G401 (cell line): ENCODE results near the gene SLC12A6. TPM values are rescaled to one million over a fixed set of nuclear protein-coding genes. Genes with fewer than 3 reads are reported as not detected.

Source experiments
- DNase-seq: peaks from one replicate; pipeline ENCODE4 v3.0.0-alpha.2; 2015; ENCODE audit warnings: low spot score
- in situ Hi-C: cut with HindIII; loops from 2 replicates; pipeline ENCODE4 v1.10.0; 2016; ENCODE audit warnings: low sequenced_read_pairs, mixed read lengths
- total RNA-seq: library from RNA; depleted of rRNA; stranded (reverse); fragments of >200 nt; shearing (Covaris generic); gene quantifications from 2 replicates; pipeline ENCODE4 v1.2.3, GENCODE V29; 2014

Gene SLC12A6
- total RNA-seq, 1 experiment from 2014 or later = 3.4 TPM

DNA sequence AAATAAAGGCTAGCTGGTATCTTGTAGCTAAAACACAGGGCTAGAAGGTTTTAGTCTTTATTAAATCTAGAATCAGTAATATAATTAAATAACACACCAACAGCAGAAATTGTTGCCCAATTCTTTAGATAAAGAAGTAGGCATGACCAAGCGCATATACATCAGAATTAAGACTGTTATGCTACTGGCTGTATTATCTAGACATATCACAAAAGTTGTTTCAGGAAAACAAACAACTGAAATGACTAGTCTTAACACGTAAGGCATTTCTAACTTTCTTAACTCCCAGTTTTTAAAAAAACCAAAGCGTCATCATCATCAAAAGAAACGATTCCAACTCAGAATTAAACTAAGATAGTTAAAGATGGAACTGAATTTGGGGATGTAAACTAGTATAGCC, 57.4 kb downstream of the SLC12A6 start:
- no peak for DNase-seq
- in situ Hi-C loops = no loop called here

DNA sequence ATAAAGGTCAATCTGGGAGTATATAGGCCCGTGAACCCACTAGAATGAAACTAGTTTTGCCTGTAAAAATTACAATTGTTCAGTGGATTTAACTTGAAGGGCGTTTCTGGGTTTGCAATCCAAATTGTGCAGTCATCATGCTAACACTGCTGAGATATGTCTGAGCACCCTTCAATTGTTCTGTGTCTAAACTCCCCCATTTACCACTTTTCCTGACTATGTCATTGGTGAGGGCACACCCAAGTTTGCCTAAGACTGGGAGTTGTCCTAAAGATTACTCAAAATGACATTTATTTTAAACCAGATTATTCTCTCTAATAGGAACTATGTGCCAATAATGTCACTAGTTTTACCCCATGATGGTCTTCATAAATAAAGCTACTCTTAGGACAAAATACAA, 58.2 kb downstream of the SLC12A6 start:
- in situ Hi-C loops = no loop called here
- DNase-seq = no peak

DNA sequence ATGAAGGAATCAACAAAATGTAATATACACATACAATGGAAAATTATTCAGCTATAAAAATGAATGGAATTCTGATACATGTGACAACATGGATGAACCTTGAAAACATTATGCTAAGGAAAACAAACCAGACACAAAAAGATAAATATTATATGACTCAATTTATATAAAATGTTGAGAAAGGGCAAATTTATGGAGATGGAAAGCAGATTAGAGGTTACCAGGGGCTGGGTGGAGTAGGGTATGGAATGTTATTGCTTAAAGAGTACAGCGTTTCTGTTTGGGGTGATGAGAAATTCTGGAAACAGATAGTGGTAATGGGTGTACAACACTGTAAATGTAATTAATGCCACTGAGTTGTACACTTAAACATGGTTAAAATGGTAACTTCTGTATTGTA, 61.9 kb downstream of the SLC12A6 start:
- no peak for DNase-seq
- in situ Hi-C loops = no loop called here

DNA sequence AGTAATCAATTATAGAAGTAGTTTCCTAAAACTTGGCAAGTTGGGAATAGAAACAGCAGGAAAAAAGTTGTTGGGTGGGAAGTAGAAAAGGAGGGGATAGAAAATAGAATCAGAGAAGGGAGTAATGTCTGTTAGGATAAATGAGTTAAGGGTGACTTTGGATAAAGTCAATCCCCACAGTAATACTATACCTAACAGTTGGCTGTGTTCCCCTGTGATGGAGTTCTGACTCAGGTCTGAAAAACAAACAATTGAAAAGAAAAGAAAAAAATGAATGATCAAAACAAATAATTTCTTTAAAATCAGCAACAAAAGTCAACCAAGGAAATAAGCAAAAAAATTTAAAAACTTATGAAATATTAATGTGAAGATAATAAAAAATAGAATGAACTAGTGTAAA, 62.4 kb downstream of the SLC12A6 start:
- DNase-seq = no peak
- in situ Hi-C loops = no loop called here

DNA sequence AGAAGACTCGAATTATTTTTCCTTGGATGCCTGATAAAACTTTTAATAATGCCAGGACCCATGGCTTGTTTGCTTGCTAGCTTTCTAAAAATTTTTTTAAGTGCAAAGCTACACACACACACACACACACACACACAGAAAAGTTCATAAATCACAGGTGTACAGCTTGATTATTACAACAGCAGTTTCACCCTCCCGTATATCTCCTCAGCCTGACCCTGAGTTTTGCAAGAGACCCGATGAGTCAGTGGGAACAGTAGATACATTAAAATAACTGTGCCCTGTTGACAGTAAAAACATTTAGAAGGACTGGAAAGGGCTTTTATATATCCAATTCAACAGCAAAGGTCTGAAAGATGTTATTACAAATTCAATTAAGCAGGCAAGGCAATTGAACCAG, 66.1 kb downstream of the SLC12A6 start:
- DNase-seq = no peak
- in situ Hi-C loops = no loop called here

DNA sequence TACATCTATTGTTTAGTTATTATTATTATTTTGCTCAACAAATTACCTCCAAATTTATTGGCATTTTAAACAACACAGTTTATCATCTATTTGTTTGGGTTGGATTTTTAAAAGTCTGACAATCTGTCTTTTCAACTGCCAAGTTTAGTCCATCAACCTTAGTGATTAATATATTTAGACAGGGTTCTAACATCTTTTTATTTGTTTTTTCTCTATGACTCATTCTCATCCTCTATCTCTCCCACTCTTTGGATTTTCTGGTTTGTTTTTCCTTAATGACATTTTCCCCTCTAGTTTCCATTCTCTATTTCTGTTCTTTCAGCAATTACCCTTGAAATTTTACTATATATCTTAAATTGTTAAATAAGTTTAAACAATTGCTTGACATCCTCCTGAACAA, 70.8 kb downstream of the SLC12A6 start:
- DNase-seq = no peak
- in situ Hi-C loops = no loop called here

DNA sequence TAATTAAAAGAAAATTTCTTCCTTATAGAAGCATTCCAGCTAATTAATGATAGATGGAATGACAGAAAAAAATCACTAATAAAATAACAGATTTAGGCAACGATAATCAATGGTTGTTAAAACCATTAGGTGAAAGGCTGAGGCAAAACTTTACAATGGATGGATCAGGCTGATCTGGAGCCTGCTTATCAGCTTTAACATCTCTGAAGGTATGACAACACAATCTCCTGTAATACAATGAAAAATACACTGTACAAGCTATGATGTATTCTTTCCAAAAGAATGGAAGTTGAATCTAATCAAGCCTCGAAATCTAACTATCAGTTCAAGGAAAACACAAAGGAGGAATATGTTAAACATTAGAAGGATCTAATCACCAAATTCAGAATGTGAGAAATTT, 73.5 kb downstream of the SLC12A6 start:
- no peak for DNase-seq
- in situ Hi-C loops = no loop called here

DNA sequence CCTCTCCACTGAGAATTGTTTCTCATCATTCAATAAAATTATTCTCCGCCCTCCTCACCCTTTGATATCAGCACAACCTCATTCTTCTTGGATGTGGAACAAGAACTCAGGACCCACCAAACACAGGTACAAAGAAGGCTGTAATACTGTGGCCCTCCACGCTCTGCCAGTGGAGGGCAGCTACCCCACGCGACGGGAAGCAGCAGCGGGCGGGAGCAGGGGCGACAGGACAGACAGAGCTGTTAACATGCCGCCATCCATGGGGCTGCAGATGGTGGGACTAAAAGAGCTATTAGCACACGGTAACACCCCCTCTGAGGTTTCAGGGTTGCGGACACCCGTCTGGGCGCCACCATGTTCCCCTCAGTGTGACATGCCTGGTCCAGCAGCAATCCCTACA, 75.2 kb downstream of the SLC12A6 start:
- DNase-seq = no peak
- in situ Hi-C loops = no loop called here

DNA sequence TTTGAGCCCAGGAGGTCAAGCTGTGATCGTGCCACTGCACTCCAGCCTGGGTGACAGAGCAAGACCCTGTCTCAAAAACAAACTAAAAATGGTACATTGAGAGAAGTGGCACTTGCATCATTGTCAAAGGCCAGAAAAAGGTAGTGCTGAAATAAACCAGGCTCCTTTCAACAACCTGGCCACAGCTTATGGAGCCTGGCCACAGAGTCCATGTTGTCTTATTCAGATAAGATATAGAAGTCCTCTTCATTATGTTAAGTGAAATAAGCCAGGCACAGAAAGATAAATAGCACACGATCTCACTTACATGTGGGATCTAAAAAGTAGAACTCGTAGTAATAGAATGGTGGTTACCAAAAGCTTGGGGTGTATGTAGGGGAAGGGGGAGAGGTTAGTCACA, 78.0 kb downstream of the SLC12A6 start:
- in situ Hi-C loops = no loop called here
- DNase-seq = no peak

DNA sequence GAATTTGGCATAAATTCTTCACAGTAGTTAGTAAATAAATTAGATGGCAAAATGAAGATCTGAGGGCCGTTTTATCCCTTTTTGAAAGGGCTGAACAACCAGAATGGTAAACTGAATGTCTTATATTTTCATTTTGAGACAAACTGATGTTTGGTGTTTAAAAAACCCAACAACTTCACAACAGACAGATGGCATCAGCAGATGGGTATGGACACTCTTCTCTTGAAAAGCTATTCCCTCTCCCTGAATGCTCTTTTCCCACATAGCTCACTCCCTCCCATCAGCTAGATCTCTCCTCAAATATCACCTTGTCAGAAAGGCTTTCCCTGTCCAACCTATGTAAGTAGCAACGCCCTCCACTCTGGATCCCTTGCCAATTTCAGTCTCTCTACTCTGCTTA, 79.4 kb downstream of the SLC12A6 start:
- DNase-seq = no peak
- in situ Hi-C loops = no loop called here

DNA sequence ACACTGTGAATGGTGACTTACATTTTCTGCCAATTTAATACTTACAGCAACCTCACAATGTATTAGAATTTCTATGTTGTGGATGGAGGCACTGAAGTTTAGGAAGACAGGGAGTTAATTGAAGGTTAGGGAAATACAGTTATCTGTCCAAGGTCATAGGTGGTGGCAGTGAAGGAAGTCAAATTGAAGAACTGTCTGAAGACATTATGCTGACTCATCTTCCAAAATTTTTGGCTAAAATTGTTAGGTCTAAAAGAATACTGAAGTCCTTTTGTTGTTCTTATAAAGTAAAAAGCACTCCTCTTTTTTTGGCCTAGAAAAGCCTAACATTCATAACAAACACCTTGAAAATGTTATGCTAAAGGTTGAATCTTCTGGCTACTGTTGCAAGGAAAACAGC, 85.0 kb downstream of the SLC12A6 start:
- in situ Hi-C loops = no loop called here
- no peak for DNase-seq

DNA sequence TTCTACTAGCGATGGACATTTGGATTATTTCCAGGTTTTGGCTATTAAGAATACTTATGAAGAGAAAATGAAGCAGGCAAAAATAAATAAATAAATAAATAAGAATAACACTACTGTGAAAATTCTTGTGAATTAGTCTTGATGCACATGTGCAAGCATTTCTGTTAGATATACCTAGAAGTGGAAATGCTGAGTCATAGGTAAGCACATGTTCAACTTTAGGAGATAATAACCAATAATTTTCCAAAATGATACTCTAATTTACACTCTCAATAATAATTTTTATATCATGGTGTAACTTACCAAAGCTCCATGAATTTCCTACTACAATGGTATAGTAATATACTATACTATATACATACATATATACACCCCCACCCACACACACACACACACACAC, 89.4 kb downstream of the SLC12A6 start:
- no peak for DNase-seq
- in situ Hi-C loops = no loop called here

DNA sequence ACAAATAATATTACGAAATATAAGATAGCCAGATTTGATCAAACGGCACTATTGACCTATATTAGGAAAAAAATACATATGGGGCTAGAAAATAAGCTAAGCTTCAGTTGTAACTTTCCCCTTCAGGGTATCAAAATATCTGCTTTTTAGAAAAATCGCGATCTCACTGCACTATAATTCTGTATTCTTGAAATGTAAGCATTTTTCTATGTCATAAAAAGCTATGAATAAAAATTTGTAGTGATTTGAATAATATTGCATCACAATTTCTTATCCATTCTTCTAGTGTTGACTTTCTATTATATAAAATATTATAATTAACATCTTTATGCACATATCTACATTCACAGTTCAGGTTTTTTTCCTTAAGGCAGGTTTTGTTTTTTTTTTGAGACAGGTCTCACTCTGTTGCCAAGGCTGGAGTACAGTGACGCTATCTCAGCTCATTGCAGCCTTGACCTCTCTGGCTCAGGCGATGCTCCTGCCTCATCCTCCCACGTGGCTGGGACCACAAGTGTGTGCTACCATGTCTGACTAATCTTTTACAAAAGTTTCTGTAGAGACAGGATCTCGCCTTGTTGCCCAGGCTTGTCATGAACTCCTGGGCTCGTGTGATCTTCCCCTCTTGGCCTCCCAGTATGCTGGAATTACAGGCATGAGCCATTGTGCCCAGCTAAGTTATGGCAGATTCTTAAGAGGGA, 91.2 kb downstream of the SLC12A6 start:
- in situ Hi-C loops = no loop called here
- DNase-seq = no peak

DNA sequence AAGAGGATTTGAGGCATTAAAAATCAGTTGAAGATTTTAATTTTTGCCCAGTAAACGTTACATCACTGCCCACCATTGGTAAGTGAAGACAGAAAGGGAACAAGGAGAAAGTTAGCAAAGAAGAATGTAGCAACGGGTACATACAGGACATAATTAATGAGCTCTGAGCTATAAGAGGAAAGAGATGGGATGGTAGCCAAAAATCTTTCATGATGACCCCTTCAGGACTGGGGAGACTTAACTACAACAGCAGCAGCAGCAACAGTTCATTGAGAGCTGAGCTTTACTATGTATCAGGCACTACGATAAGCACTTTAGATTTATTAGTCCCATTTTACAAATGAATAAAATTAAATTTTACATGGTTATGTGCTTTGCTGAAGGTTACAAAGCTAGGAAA, 94.4 kb downstream of the SLC12A6 start:
- no peak for DNase-seq
- in situ Hi-C loops = no loop called here

DNA sequence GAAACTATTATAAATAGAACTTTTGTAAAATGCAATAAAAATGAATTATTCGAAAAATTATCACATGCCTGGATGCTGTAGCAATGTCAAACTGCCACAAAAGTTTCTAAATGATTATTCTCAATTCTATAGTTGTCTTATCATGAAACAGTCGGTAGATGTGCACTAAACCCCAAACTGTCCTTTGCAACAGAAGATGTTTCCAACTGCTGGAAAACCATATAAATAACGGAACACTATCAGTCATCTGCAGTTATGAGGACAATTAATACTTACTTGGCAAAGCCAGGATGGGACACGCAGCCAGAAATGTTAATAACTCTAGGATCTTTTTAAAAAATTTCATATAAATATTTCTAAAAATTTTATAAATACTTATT, 95.3 kb downstream of the SLC12A6 start:
- in situ Hi-C loops = no loop called here
- DNase-seq = no peak

DNA sequence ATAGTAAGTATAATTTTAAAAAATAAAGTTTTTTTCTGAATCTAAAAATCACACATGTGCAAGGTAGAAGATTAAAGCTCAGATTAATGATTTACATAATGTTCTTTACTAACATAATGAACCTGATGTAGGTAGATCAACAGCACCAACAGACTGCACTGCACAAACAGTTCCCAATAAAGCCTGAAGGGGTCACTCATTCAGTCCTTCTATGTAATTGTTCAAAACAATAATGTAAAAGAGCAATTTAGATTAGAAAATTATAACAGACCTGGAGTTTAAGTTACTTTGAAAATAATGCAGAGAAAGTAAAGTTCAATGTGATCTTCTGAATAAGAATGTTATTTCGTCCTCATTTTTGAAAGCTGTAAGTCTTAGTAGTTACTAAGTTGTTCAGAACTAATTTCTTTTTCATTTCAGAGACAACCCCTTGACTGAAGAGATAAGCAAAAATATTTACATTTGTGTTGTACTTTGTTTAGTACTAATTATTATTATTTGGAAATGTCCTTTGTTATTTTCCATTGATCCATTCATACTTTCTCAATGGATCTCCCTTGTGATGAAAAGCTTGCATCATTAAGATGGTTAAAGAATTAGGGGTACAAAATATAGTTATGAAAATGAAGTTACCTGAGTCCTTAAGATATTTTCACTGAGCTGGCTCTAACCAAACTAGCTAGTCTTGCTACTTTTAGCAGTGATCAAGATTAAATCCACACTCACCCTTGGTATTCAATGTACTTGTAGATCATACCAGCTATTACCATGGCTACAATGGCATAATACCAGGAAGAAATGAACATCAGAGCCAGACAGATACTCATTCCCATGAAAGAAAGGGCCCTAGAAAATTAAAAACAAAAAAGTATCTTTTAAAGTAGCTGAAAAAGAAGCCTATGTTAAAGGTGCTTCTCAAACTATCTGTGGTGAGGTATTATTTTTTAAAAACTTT, 95.9 kb downstream of the SLC12A6 start:
- in situ Hi-C loops = no loop called here
- DNase-seq = peak; percentile 30

DNA sequence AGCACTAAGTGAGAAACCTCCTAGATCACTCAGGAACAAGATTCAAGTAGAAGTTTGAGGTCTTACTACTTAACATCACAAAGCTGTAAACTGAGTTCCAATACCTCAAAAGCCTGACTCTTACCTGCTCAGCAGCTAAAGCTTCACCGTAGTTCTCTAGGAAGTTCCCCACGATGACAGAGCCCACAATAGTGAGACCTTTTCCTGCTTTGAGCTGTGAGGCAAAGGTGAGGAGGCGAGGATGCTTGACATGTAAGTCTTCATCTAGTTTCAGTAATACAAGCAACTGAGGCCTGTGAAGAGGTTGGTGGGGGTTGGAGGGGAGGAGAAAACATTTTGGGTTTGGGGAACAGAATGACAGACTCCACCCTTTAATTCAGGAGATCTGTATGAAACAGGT, 97.0 kb downstream of the SLC12A6 start:
- in situ Hi-C loops = no loop called here
- DNase-seq = no peak

DNA sequence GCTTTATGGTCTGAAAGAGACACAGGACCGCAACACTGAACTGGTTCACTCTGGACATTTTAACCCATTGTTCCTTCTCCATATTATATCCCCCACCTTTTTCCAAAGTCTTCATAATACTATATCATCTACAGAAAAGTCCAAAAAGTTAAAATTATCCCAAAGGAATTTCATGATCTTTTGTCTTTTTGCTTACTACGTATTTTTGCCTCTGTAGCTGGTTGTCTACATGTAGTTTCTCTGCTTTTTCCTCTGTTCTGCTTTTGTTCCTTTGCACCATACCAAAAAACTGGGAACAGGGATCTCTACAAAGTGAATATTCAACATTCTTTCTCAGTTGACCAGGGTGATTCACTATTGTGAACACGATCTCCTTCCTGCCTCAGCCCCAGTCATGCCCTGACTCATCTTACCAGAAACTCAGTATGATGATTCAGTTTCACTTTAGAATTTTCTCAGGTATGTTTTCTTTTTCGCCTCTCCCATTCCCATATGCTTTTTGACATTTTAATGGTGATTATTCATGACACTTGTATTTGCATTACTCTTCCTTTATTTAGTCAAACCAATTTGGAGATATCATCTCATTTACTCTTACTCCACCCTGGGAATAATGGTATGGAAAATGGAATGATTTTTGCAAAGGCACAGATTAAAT, 98.3 kb downstream of the SLC12A6 start:
- no peak for DNase-seq
- in situ Hi-C loops = no loop called here

DNA sequence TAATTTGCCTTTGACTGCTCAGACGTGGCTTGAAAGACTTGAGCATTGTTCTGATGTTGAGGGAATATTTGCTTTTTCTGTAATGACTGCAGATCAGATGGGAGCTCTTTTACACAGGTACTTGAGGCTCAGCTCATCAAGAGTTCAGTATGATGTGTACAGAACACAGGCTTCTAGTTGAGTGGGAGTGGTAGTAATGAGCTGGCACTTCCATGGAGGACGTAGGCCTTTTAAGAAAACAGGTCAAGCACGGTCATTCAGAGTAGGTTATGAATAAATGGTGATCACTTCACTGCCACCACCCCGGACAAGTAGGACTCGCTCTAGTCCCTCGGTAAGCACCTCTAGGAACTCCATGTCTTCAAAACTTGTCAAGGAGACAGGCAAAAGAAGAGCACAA, 104.0 kb downstream of the SLC12A6 start:
- DNase-seq = no peak
- in situ Hi-C loops = no loop called here

DNA sequence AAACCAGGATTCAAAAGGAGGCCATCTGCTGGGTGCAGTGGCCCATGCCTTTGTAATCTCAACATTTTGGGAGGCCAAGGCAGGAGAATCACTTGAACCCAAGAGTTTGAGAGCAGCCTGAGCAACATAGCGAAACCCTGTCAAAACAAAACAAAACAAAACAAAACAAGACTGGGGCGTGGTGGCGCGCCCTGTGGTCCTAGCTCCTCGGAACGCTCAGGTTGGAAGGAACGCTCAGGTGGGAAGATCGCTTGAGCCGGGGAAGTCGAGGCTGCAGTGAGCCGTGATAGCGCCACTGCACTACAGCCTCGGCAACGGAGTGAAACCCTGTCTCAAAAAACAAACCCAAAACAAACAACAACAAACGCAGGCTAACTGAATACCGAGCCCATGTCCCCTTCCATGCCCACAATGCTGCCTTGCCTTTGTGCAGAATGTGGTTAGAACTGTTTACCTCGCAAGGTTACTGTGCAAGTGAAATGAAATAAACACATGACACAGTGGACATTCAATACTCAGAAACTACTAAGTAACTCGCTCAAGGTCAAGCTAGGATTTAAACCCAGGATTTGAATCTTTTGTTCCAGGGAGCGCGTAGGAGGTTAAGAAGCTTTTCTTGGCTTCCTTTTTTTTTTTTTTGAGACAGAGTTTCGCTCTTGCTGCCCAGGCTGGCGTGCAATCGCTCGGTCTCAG, 113.5 kb downstream of the SLC12A6 start:
- in situ Hi-C loops = no loop called here
- peak; percentile 34 for DNase-seq
